Cardiac muscle cell (in vitro differentiated cells and primary cell): ENCODE results near the gene TCF3. TPM values are rescaled to one million over a fixed set of nuclear protein-coding genes. Genes with fewer than 3 reads are reported as not detected.

Source experiments
- DNase-seq, 2 donors: peaks; one replicate each; pipeline versions ENCODE4 v3.0.0 to v3.0.0-alpha.2; 2010 to 2017; ENCODE audit warnings: low read depth in 1 of 2, low spot score in 1 of 2
- H3K27ac ChIP-seq: fragments of 200-600 bp; sonication (generic); 2 replicates; pipeline ENCODE4 v1.5.1; 2016
- H3K27me3 ChIP-seq: fragments of 200-600 bp; sonication (generic); 2 replicates; pipeline ENCODE4 v1.6.0; 2016; ENCODE audit warnings: control low read depth
- H3K36me3 ChIP-seq: fragments of 200-600 bp; sonication (generic); 2 replicates; pipeline ENCODE4 v1.5.1; 2016; ENCODE audit warnings: control low read depth
- H3K4me1 ChIP-seq: fragments of 200-600 bp; sonication (generic); 2 replicates; pipeline ENCODE4 v1.8.1; 2017; ENCODE audit warnings: low read depth, mild to moderate bottlenecking, mixed run types
- H3K4me3 ChIP-seq: fragments of 200-600 bp; sonication (generic); 2 replicates; pipeline ENCODE4 v1.5.1; 2016; ENCODE audit warnings: mild to moderate bottlenecking
- H3K9me3 ChIP-seq: fragments of 200-600 bp; sonication (generic); 2 replicates; pipeline ENCODE4 v1.5.1; 2017; ENCODE audit warnings: low read depth, mild to moderate bottlenecking, control low read depth
- polyA plus RNA-seq: library from polyadenylated mRNA; unstranded; fragments of >200 nt; fragmentation: Nextera tagmentation; extraction: Ambion mirVana; gene quantifications from 2 replicates; pipeline ENCODE4 v1.2.1, GENCODE V29; 2016
- total RNA-seq: library from RNA; depleted of rRNA; stranded (reverse); fragments of >200 nt; gene quantifications from 2 replicates; pipeline ENCODE4 v1.2.3, GENCODE V29; 2016
- TF ChIP-seq, protein P1 (sequence below): IDR thresholded peaks from 2 replicates; pipeline ENCODE4 v1.5.1; 2012; ENCODE audit warnings: low read depth, mild to moderate bottlenecking, low read length

The TCF3 gene
- total and polyA plus RNA-seq, 2 experiments from 2014 or later, result 110 to 281 TPM

DNA sequence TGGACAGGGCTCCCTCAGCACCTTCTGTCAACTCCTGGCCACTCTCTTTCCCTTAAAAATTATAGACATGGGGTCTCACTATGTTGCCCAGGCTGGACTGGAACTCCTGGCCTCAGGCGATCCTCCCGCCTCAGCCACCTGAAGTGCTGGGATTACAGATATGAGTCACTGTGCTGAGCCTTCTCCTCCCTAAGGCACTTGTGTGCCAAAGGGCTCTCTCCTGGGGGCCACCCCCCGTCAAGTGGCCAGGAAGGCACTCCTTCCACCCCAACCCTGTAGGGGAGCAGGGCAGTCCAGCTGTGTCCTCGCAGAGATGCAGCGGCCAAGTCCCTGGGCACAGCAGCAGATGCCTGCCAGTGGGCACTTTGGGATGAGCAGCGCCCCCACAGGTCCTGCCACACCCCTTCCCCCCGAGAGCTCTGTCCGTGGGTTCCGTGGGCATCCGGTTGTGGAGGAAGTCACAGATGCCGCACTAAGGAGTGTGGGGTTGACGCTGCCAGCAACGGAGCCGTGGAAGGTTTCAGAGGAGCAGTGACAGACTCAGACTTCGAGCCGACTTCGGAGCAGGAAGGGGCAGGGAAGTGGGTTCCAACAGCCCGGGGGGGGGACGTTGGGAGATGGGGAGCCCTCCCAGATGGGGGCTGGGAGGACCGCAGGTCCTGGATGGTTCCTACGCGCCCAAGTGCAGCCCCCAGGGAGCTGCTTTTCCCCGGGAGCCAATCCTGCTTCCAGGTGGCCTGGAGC is 43.9 kb downstream of the TCF3 start:
- no peak for DNase-seq

DNA sequence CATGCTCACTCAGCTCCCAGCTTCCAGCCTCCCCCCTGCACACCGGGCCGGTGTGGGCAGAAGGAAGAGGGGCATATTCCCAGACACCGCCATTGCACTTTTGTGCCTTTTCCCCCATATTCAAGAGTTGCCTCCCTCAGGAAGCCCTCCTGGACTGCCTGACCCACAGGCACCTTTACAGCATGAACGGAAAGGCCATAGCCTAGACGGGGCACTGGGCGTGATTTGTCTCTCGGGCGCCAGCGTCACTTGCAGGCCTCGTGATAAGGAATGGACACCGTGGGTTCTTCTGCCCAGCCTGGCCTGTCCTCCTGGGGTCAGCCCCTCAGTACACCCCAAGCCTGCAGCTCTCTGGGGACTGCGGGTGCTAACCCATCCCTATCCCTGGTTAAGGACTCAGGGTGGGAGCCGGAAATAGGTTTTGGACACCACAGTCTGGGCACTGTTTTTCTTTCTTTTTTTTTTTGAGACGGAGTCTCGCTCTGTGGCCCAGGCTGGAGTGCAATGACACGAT is 46.2 kb downstream of the TCF3 start:
- H3K4me3 ChIP-seq, result peak overlapping the region; percentile 86
- DNase-seq, result no peak
- TF ChIP-seq, protein P1, sequence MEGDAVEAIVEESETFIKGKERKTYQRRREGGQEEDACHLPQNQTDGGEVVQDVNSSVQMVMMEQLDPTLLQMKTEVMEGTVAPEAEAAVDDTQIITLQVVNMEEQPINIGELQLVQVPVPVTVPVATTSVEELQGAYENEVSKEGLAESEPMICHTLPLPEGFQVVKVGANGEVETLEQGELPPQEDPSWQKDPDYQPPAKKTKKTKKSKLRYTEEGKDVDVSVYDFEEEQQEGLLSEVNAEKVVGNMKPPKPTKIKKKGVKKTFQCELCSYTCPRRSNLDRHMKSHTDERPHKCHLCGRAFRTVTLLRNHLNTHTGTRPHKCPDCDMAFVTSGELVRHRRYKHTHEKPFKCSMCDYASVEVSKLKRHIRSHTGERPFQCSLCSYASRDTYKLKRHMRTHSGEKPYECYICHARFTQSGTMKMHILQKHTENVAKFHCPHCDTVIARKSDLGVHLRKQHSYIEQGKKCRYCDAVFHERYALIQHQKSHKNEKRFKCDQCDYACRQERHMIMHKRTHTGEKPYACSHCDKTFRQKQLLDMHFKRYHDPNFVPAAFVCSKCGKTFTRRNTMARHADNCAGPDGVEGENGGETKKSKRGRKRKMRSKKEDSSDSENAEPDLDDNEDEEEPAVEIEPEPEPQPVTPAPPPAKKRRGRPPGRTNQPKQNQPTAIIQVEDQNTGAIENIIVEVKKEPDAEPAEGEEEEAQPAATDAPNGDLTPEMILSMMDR, result no peak
- peaks cover 4% of the 10 kb centered on the region for H3K4me1 ChIP-seq
- H3K36me3 ChIP-seq, result peaks cover 3% of the 10 kb centered on the region
- H3K27me3 ChIP-seq, result no peaks in the 10 kb centered on the region
- no peaks in the 10 kb centered on the region for H3K9me3 ChIP-seq
- H3K27ac ChIP-seq, result peak overlapping the region; percentile 86

More for the DNA sequence above, 43.9 kb downstream of the TCF3 start:
- no peak overlapping the region for H3K27ac ChIP-seq
- H3K36me3 ChIP-seq, result peaks cover 9% of the 10 kb centered on the region
- peaks cover 4% of the 10 kb centered on the region for H3K4me1 ChIP-seq
- H3K27me3 ChIP-seq, result no peaks in the 10 kb centered on the region
- H3K9me3 ChIP-seq, result no peaks in the 10 kb centered on the region
- TF ChIP-seq, protein P1, result no peak
- no peak overlapping the region for H3K4me3 ChIP-seq

DNA sequence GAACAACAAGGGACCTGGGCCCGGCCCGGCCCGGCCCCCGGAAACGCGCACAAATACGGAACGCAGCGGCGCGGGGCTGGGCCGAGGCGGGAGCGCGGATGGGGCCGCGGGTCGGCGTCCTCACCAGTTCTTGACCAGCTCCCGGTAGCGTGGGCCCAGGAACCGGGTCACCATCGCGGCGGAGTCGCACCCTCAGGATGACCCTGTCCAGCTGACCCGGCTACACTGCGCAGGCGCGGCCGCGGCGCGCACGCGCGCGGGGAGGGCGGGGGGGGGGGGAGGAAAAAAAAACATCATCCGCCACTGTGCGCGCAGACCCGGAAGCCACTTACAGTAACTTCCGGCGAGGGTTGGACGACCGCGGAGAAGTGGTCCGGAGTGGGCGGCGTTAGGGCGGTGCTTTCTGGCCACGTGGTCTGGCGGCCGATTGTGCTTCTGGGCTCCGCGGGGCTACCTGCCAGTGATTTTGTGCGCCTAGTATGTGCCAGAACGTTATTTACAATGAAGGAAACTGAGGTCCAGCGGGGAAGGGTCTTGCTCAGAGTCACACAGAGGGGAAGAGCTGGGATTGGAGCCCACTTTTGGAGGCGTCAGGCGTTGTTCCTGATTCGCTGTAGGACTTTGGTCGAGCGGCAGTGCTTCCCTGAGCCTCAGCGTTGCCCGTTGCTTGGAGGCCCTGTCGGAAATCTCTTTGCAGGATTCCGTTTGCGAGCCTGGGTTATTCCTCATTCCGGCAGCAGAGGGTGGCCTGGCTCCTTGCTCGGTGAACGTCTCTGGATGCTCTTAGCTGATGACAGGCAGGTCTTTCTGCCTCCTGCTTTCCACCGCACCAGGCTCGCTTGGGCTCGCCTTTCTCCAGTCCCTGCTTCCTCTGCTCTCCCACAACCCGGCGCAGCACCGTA is 46.9 kb downstream of the TCF3 start, which contains the start of gene UQCR11:
Gene UQCR11, minus strand, starts transcription at position 227 of the 902 bp plus-strand sequence. Its CDS starts 53 bp downstream, at position 174.
- Histone ChIP-seq H3K27ac (peak within 1 kb of the TSS; percentile 86), H3K27me3 (no peaks in the 10 kb centered on the region), H3K4me1 (peaks cover 4% of the 10 kb centered on the region), H3K9me3 (no peaks in the 10 kb centered on the region), H3K4me3 (peak within 1 kb of the TSS; percentile 86), H3K36me3 (peaks cover 3% of the 10 kb centered on the region)
- peak; percentile 97 for DNase-seq
- TF ChIP-seq, protein P1, result peak; percentile 68

DNA sequence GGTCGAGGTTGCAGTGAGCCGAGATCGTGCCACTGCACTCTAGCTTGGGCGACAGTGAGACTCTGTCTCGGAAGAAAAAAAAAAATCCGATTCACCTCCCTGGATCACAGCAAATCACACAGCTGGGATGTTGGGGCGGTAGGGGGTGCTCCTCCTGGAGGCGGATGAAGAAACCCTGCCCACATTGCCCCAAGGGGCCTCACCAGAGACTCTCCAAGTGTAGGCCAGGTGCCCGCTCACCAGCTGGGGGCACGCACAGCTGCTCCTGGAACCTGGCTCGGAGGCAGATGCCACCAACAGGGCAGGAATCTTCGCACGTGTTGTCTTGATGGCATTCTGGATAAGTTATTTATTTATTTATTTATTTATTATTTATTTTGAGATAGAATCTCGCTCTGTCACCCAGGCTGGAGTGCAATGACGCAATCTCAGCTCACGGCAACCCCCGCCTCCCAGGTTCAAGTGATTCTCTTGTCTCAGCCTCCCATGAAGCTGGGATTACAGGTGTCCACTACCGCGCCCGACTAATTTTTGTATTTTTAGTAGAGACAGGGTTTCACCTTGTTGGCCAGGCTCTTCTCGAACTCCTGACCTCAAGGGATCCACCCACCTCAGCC is 50.2 kb downstream of the TCF3 start:
- Histone ChIP-seq H3K27me3 (no peaks in the 10 kb centered on the region), H3K9me3 (no peaks in the 10 kb centered on the region), H3K4me1 (peaks cover 4% of the 10 kb centered on the region), H3K36me3 (peaks cover 10% of the 10 kb centered on the region), H3K27ac (no peak overlapping the region), H3K4me3 (no peak overlapping the region)
- TF ChIP-seq, protein P1, result no peak
- no peak for DNase-seq

DNA sequence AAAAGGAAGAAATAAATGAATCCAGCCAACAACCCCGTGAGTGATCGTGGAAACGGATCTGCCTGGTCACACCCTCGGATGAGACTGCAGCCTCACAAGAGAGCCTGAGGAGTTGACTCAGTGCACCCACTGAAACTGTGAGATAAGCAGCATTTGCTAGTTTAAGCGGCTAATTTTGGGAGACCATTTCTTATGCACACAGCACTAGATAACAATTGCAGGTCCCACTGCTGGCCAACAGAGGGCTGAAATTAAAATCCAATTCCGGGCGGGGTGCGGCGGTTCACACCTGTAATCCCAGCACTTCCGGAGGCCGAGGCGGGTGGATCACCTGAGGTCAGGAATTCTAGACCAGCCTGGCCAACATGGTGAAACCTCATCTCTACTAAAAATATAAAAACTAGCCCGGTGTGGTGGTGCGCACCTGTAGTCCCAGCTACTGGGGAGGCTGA is 50.8 kb downstream of the TCF3 start:
- H3K4me3 ChIP-seq, result no peak overlapping the region
- H3K4me1 ChIP-seq, result peaks cover 4% of the 10 kb centered on the region
- peaks cover 16% of the 10 kb centered on the region for H3K36me3 ChIP-seq
- H3K27ac ChIP-seq, result no peak overlapping the region
- no peak for DNase-seq
- no peaks in the 10 kb centered on the region for H3K27me3 ChIP-seq
- TF ChIP-seq, protein P1, result peak; percentile 16
- no peaks in the 10 kb centered on the region for H3K9me3 ChIP-seq
